GM03348 (cell line): Measurements from ENCODE around the gene INPP4B.

Experiments
- DNase-seq: peaks from one replicate; pipeline ENCODE4 v3.0.0; 2012; ENCODE audit warnings: low spot score

INPP4B gene

DNA sequence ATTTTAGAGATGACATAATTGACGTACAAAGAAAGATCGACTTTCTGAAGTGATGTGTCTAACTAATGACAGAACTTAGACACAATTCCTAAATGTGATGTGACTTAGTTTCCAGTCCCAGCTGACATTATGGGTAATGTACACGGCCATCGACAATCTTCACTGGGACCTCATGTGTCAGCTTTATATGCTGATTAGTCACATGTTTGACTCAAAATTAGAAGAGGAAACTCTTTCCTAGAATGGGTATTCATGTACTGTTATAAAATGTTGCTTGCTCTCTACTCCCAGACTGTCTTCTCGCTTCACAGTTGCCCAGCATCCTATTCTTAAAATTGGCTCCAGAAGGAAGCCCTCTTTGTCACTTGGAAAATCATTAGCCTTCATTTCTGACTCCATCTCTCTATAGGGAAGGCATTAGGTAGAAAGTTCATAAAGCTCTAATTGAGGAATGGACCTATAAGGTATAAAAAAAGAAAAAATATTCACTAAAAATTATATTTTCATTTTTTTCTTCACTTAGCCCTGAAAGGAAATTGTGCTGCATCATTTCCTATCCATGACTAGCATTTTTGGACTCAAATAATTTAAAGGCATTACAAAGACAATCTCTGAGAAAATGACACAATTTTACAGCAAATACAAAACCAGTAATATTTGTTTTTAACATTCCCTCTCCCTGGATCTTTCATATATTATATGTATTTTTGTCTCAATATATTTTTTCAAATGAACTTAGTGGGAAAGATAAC, 554.6 kb downstream of the INPP4B start:
- DNase-seq: no peak

DNA sequence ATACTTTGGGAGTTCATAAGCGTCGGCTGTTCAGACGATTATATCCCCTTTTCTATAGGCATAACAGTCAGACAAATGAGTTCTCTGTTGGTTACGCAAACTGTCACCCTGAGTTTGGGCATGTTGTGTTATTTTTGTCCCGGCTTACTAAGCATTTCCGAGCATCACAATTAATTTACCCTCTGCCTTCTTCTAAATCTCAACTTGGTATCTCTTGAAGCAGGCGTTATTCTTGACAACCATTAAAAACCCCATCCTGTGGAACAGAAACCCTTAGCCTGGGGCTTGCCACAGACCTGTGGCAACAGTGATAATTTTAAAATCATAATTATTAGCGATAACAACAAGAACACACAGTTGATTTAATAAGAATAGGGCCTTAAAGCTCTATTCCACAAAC, 558.7 kb downstream of the INPP4B start:
- no peak for DNase-seq

GRCh38 chr4:142285222-142285583, 560.9 kb downstream of the INPP4B start:
- no peak for DNase-seq

DNA sequence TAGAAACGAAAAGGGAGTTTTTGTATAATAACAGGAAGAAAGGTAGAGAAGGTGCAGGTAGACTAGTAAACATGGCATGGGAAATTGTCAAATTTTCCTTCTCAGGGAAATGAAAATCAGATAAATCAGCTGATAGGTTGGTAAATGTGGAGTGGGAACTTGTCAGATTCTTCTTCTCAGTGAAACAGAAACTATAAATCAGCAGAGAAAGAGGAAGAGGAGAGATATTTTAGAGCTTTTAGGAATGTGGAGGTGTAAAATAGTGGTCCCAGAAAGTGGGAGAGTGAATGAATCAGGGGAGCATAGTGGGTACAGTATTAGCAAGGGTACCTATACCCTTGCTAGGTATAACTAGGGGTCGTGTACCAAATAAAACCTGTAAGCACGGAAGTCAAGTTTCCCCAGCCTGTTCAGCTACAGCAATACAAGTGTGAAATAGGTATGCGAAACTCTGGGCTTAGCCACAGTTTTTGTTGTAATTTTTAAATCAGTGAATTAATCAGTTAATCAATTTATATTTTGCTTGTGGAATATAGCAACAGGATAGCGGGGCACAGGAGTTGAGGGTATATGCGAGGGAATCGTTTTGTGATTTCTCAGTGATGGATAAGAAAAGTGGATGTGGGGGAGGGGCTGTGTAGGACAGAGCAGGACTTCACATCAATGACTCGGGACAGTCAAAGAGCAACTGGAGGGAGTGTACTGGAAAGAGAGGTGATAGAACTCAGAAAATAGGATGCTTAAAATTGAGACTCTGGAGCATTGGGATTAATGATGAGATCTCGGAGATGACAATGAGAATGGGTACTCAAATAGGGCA, 561.5 kb downstream of the INPP4B start:
- no peak for DNase-seq

DNA sequence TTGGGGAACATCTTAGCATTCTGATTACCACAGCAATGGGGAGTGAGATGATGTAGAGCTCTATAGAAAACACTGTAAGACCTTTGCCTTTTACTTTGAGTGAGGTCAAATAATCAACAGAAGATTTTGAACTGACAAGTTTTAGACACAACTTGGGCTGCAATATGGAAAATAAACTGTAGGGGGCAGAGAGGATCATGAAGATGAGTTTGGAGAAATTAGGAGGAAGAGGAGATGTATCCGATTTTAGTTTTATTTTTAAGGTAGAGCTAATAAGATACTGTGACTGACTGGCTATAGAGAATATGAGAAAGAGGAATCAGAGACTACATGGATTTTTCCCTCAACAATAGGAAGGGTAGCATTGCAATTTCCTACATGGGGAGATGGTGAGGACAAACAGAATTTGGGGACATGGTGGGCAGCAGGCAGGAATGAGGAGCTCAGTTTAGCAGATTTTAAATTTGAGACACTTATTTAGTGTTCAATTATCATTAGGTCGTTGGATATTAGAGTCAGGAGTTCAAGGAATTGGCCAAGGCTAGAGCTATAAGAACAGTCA, 563.1 kb downstream of the INPP4B start:
- no peak for DNase-seq

DNA sequence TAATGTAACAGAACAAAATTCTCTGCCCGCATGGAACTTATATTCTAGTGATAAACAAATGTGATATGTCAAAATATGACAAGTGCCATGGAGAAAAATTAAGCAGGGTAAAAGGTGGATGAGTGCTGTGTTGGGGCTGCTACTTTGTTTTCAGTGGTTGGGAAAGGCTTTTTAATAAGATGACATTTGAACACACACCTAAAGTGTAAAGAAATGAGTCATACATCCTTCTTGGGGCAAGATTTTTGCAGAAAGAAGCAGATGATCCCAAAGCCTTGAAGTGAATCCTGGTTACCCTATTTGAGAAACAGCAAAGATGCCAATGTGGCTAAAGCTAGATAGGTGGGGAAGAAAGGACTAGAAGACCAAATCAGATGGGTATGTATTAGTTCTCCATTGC, 564.1 kb downstream of the INPP4B start:
- DNase-seq: no peak

DNA sequence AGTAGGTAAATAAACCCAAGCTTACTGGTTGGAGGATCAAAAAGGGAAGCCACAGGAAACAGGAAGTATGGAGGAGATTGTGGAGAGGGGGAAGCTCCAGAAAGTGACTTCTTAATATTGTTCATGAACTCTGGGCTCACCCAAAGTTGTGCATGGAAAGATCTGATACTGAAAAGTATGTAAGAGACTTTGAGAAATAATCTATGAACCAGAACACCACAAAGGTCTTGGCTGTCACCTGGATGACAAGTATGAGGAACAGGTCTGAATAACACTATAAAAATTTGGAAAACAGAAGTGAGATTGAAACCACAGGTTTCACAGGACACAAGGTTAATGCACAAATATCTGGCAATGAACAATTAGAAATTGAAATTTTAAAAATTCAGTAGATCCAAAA, 567.4 kb downstream of the INPP4B start:
- DNase-seq: no peak

- DNase-seq: no peak
Measured at GRCh38 chr4:142278171-142278570, 567.9 kb downstream of the INPP4B start.

- peak; percentile 5 for DNase-seq
Measured at GRCh38 chr4:142274137-142274536, 572.0 kb downstream of the INPP4B start.

- no peak for DNase-seq
Measured at GRCh38 chr4:142272452-142272851, 573.6 kb downstream of the INPP4B start.

DNA sequence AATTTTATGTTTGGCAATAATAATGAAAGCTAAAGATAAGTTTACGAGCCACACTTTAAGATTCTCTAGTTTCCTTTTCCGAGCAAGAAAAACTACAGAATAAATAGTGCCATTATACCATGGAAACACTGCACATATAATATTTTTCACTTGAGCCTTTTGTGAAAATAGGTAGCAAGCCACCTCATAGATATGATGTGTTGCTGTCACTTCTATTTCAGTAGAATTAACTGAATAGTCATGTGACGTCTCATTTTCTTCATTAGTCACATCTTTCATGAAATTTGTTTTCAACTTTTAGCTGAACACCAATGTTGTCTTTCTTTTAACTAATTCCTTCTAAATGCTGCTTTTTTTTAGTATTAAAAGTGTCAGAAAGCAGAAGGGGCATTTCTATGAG, 574.3 kb downstream of the INPP4B start:
- DNase-seq: no peak

DNA sequence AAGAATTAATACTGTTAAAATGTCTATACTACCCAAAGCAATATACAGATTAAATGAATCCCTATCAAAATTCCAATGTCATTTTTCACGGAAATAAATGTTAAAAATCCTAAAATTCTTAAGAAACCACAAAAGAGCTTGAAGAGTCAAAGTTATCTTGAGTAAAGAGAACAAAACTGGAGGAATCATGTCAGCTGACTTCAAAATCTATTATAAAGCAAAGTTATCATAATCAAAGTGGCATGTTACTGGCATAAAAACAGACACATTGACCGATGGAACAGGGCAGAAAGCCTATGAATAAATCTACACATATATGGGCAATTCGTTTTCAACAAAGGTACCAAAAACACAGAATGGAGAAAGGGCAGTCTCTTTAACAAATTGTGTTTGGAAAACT, 579.0 kb downstream of the INPP4B start:
- no peak for DNase-seq

- DNase-seq: no peak
Measured at GRCh38 chr4:142265946-142266345, 580.2 kb downstream of the INPP4B start.

DNA sequence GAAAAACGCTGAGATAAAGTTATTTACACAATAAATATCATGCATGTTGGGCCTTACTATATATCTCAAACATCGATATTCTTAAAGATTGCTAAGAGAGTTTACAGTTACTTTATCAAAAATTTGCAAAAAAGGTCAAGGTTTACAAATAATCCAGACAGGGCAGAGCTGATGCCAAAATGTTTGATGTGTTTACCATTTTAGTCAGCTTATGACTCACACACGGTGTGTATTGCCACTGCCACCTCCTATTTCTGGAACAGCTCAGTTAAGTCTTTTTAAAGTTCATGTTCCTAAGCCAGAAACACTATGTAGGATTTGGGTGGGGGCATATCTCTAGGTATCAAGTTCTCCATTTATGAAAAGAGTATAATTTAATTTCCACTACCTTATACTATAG, 580.6 kb downstream of the INPP4B start:
- DNase-seq: peak; percentile 8

DNA sequence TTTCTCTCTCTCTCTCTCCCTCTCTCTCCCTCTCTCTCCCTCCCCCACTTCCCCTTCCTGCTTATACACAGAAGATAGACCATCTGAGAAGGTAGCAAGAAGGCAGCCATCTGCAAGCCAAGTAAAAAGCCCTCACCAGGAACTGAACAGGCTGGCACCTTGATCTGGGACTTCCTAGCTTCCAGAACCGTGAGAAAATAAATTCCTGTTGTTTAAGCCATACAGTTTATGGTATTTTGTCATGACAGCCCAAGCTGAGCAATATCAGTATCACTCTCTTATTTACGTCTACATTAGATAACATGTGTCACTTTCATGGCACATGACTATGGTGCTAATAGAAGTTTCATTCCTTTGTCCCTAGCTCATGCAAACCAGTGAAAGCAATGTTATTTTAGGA, 581.1 kb downstream of the INPP4B start:
- no peak for DNase-seq

DNA sequence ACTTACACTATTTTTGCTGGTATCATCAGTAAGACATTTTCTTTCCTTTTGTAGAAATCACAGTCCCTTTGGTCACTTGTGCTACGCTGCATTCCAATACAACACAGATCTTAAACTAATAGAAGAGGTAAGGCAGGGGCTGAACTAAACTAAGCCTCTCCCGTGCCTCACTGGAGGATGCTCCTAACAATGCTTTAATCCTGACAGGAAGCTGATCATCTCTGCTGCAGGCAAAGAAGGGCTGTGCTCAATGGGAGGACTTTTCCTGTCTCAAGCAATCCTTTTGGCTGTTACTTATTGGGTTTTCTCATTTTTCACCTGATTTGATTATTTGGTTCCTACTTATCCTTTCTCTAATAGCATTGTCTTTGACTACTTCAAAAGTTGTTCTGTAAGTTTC, 583.1 kb downstream of the INPP4B start:
- no peak for DNase-seq

GRCh38 chr4:142248946-142249345, 597.2 kb downstream of the INPP4B start:
- peak; percentile 24 for DNase-seq

DNA sequence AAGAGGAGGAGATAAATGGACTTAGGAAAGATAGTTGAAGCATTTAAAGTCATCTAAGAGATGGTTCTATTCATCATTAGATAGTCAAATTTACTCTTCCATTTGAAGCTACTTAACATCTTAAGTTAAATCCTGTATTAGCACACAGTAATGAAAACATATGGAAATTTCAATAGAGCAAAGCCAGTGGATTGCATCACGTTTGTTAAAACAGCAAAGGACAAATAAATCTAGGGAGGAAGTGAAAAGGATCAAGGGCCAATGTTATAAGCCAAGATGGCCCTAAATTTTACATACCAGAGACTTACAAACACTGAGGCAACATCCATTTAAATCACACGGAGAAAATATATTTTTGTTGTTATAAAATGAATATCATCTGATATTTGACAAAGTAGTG, 602.8 kb downstream of the INPP4B start:
- DNase-seq: no peak

GRCh38 chr4:142242156-142242555, 603.9 kb downstream of the INPP4B start:
- DNase-seq: no peak

- DNase-seq: peak; percentile 26
Measured at GRCh38 chr4:142238589-142238988, 607.5 kb downstream of the INPP4B start.

- no peak for DNase-seq
Measured at GRCh38 chr4:142236268-142236667, 609.8 kb downstream of the INPP4B start.

DNA sequence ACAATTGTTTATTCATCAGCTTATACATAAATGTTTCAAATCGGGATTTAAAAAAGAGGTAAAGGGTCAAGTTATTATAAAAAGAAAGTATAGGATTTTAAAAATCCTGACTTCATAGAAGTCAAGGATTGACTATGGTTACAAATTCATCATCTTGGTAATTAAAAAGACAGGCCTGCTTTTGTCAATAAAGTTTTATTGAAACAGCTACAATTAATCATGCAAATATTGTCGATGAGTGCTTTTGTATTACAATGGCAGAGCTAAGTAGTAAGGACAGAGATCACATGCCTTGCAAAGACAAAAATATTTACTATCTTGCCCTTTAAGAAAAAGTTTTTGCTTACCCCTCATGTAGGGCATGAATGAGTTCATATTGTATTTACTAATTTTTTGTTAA, 614.3 kb downstream of the INPP4B start:
- DNase-seq: no peak

DNA sequence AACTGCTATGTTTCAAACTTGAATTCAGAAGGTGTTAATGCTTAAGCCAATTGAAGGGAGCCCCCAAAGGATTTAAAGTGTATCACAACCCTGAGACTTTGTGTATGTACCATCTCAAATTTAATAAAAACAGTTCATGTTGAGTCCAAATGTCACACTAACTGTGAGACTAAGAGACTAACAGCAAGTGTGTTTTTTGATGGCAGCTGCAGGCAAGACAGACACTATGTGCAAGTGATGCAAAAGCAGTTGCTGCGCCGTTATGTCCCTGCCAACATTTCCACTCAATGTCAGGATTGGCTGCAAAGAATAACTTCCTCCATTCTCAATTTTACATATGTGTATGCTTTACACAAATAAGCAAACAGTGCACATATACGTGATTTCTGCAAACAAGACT, 615.1 kb downstream of the INPP4B start:
- no peak for DNase-seq
